Heart left ventricle (tissue), 16 donors: Measurements from ENCODE around the gene WDFY3. TPM values are rescaled to one million over a fixed set of nuclear protein-coding genes. Genes with fewer than 3 reads are reported as not detected.

ENCODE experiments used
- ATAC-seq, 4 donors: fragments of 200-7000 bp; cut with Tn5 transposase; one replicate each; pipeline ENCODE4 v1.9.1; 2020 to 2022; ENCODE audit warnings: moderate library complexity in 4 of 4, mild to moderate bottlenecking in 3 of 4, moderate number of reproducible peaks in 1 of 4
- DNase-seq, 5 donors: peaks; one replicate each; pipeline ENCODE4 v3.0.0-alpha.2; 2020
- H3K27ac ChIP-seq, 12 donors: fragments of 200-600 bp; sonication (generic) in 4 of 12; one replicate each; pipeline versions ENCODE4 v1.5.0 to v1.8.0; 2016 to 2022; ENCODE audit warnings: mild to moderate bottlenecking in 2 of 12
- H3K27me3 ChIP-seq, 9 donors: fragments of 200-600 bp; sonication (generic) in 2 of 9; one replicate each; pipeline versions ENCODE4 v1.5.1 to v1.8.0; 2016 to 2022; ENCODE audit warnings: mild to moderate bottlenecking in 3 of 9
- H3K36me3 ChIP-seq, 9 donors: fragments of 200-600 bp; sonication (generic) in 2 of 9; one replicate each; pipeline versions ENCODE4 v1.5.0 to v1.8.0; 2018 to 2022; ENCODE audit warnings: mild to moderate bottlenecking in 2 of 9
- H3K4me1 ChIP-seq, 12 donors: fragments of 200-600 bp; sonication (generic) in 4 of 12; one replicate each; pipeline versions ENCODE4 v1.5.0 to v1.8.0; 2016 to 2022; ENCODE audit warnings: mild to moderate bottlenecking in 3 of 12
- H3K4me3 ChIP-seq, 12 donors: fragments of 200-600 bp; sonication (generic) in 4 of 12; one replicate each; pipeline versions ENCODE4 v1.5.0 to v1.8.0; 2017 to 2022; ENCODE audit warnings: mild to moderate bottlenecking in 9 of 12, moderate library complexity in 4 of 12
- H3K9me3 ChIP-seq, 12 donors: fragments of 200-600 bp; sonication (generic) in 4 of 12; one replicate each; pipeline versions ENCODE4 v1.5.0 to v1.8.0; 2016 to 2022; ENCODE audit warnings: mild to moderate bottlenecking in 1 of 12
- POLR2A ChIP-seq, 2 donors: fragments of 450-650 bp; IDR thresholded peaks; one replicate each; pipeline ENCODE4 v1.6.1; 2017; ENCODE audit warnings: antibody characterized with exemption in 2 of 2, mild to moderate bottlenecking in 2 of 2, moderate library complexity in 2 of 2
- WGBS, 4 donors: extraction: QIAGEN DNeasy Blood & Tissue Kit in 2 of 4; methylation state at CpG; one replicate each; pipeline versions ENCODE4 v1.1.5 to v1.1.7; 2013 to 2018; 5-methylcytosine and 5-hydroxymethylcytosine counted together
- intact Hi-C, 10 donors: fragments of 100-400 bp; cut with DNase I; formaldehyde crosslinking; loops; one replicate each; pipeline versions ENCODE4 v1.11.1 to v1.14.2; 2022
- polyA plus RNA-seq, 2 donors: library from polyadenylated mRNA; stranded (reverse); fragments of 200-250 nt; gene quantifications; one replicate each; pipeline ENCODE4 v1.2.3, GENCODE V29; 2013
- total RNA-seq, 9 donors: library from RNA; depleted of rRNA in 2 of 9; stranded (reverse); fragments of >200 nt in 2 of 9; fragmentation: NEBNext Ultra II Directional in 3 of 9; extraction: Animal tissue kit (Norgen Biotek cat#: 25700) in 3 of 9; gene quantifications; one replicate each; pipeline versions ENCODE4 v1.1.0 to v1.2.4, GENCODE V29; 2016 to 2023
- TF ChIP-seq, protein P1 (sequence below), 12 donors: fragments of 200-600 bp; sonication (generic) in 4 of 12; IDR thresholded peaks; one replicate each; pipeline versions ENCODE4 v1.5.0 to v1.8.0; 2018 to 2022; ENCODE audit warnings: antibody characterized with exemption in 12 of 12, mild to moderate bottlenecking in 5 of 12
- donor health status: ischemic (EF 13 %, LVEDD 7.1; RV severe dilation, severe dysfunction).
- donor health status: healthy with polysubstance abuse.
- donor health status: DM: no; HTN: yes; CAD: no.
- donor health status: DM: no; HTN: no; CAD: no.
- donor health status: ischemic (EF 25% LVEDD 6.9; RV normal size, moderate dysfunction).
- donor health status: ischemic (EF 25% LVEDD 5.7; RV mildly dilated, moderate dysfunction).
- donor health status: healthy.
- donor health status: DM: yes; HTN: yes; CAD: no.
- donor health status: ischemic (EF 35%, LVEDD 5.7; RV mildly dilated, moderate dysfunction).
- donor health status: nonischemic (EF 11% LVEDD 7.7; RV severe dilation, severe dysfunction).
- donor health status: DM: yes; HTN: yes; CAD: no.
- donor health status: PGD.
- donor health status: ischemic (EF 29% LVEDD 5.4; RV normal size, mild dysfunction).
- donor health status: nonischemic (EF 23%, LVEDD 6.1; RV moderate dilation, normal function).

The WDFY3 gene
- total and polyA plus RNA-seq, 11 donors = 5.0 to 103 (median 40.4) TPM

DNA sequence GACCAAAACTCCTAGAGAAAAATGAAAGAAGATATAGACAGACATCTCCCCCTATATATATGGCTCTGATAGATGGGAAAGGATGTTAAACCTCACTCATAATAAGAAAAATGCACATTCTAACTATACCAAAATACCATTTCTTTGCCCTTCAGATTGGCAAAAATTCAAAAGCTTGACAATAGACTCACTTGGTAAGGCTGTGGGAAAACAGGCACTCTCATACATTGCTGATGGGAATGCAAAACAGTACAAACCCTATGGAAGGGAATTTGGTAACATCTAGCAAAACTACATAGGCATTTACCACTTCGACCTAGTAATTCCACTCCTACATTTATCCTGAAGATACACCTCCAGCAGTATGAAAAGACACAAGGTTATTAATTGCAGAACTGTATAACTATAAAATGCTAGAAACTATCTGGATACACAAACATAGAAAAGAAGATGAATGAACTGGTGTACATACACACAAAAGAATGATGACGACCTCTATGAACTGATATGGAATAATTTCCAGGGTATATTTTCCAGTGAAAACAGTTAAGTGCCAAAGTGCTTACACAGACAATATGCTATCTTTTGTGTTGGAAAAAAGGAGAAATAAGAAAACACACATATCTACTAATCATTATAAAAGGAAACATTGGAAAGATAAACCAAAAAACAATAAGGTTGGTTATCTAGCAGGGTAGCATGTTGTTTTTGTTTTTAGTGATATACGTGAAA lies 48.5 kb downstream of the WDFY3 start:
- no peak for TF ChIP-seq POLR2A (IDR thresholded peaks at IDR 0.05)
- peaks cover 0 to 70% (median 33%) of the 10 kb centered on the region in 12 donors for H3K4me1 ChIP-seq
- intact Hi-C loops = loop anchor here in 2 of 10 donors (2.0 to 10.0 kb wide), 2 partner anchors 19 to 47 kb away; partner anchors contain the start of gene WDFY3 (in 1 of the 2)
- no peak overlapping the region for H3K4me3 ChIP-seq
- ATAC-seq (no peak), DNase-seq (no peak)
- H3K9me3 ChIP-seq = no peaks in the 10 kb centered on the region
- no peaks in the 10 kb centered on the region for H3K27me3 ChIP-seq
- H3K27ac ChIP-seq = no peak overlapping the region
- peaks cover 0 to 6% (median 0%) of the 10 kb centered on the region in 9 donors for H3K36me3 ChIP-seq
- WGBS, 4 donors = 84 to 87% (median 86%) methylated on average over 3 of the region's 3 CpGs

DNA sequence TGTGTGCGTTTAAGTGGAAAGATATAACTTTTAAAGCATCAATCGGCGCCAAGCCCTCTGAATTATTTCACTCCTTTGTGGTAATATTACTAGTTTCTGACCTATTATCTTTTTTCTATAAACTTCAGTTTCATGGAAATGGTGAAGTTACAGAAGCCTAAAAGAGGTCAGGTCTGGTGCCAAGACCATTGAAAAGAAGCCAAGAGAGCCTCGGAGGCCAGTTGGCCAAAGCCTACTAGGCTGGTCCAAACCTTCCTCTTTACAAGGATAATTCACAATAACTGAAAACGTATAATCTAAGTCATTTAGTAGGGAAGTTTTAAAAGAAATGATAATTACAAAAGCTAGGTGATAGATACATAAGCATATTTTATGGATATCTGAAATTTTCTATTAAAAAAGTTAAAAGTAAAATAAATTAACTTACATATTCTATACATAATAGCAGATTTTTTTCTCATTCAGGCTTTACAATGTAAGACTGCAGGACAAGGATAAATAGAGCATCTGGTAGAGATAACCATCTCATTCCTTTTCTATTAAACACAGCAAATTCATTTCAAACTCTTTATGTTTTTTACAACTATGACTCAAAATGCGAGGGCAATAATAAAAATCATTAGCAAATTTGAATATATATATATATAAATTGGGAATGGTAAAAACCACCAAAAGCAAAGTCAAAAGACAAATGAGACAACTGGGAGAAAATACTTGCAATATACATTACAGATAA lies 49.2 kb downstream of the WDFY3 start:
- intact Hi-C loops = loop anchor here in 2 of 10 donors (2.0 to 10.0 kb wide), 2 partner anchors 20 to 48 kb away; partner anchors contain the start of gene WDFY3 (in 1 of the 2)
- 76 to 82% (median 78%) methylated on average over 6 of the region's 6 CpGs for WGBS, 4 donors
- Histone ChIP-seq H3K36me3 (peaks cover 0 to 6% (median 0%) of the 10 kb centered on the region in 9 donors), H3K4me3 (no peak overlapping the region), H3K4me1 (peaks cover 0 to 71% (median 33%) of the 10 kb centered on the region in 12 donors), H3K9me3 (no peaks in the 10 kb centered on the region), H3K27ac (no peak overlapping the region), H3K27me3 (no peaks in the 10 kb centered on the region)
- no peak for ATAC-seq
- no peak for DNase-seq
- TF ChIP-seq POLR2A (IDR thresholded peaks at IDR 0.05) = no peak
- TF ChIP-seq, protein P1, sequence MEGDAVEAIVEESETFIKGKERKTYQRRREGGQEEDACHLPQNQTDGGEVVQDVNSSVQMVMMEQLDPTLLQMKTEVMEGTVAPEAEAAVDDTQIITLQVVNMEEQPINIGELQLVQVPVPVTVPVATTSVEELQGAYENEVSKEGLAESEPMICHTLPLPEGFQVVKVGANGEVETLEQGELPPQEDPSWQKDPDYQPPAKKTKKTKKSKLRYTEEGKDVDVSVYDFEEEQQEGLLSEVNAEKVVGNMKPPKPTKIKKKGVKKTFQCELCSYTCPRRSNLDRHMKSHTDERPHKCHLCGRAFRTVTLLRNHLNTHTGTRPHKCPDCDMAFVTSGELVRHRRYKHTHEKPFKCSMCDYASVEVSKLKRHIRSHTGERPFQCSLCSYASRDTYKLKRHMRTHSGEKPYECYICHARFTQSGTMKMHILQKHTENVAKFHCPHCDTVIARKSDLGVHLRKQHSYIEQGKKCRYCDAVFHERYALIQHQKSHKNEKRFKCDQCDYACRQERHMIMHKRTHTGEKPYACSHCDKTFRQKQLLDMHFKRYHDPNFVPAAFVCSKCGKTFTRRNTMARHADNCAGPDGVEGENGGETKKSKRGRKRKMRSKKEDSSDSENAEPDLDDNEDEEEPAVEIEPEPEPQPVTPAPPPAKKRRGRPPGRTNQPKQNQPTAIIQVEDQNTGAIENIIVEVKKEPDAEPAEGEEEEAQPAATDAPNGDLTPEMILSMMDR (IDR thresholded peaks at IDR 0.05) = no peak

DNA sequence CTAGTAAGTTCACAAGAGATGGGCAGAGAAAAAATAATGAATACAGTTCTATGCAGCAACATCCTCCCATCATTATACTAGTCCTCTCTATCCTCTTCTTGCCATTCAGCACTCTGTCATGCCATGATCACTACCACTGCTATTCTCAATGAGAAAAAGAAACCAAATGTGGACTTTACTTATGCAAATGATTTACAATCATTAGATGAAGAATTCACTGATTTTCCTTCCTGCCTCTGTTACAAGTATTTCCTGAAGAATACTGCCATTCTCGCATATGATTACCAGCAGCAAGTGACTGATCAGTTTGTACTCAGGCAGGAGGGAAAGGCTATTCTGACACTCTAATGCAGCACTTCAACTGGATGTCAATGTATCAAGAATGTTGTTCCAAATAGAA lies 50.3 kb downstream of the WDFY3 start:
- DNase-seq (no peak), ATAC-seq (peak in 1 of 4 donors; percentile 23)
- intact Hi-C loops = loop anchor here in 2 of 10 donors (2.0 to 10.0 kb wide), 2 partner anchors 21 to 49 kb away; partner anchors contain the start of gene WDFY3 (in 1 of the 2)
- no peak overlapping the region for H3K4me3 ChIP-seq
- 26 to 65% (median 45%) methylated on average over 1 of the region's 1 CpG for WGBS, 4 donors
- peaks cover 0 to 6% (median 0%) of the 10 kb centered on the region in 9 donors for H3K36me3 ChIP-seq
- H3K27me3 ChIP-seq = no peaks in the 10 kb centered on the region
- H3K27ac ChIP-seq = no peak overlapping the region
- peaks cover 0 to 68% (median 38%) of the 10 kb centered on the region in 12 donors for H3K4me1 ChIP-seq
- TF ChIP-seq POLR2A (IDR thresholded peaks at IDR 0.05) = no peak
- TF ChIP-seq, protein P1 (IDR thresholded peaks at IDR 0.05) = no peak
- no peaks in the 10 kb centered on the region for H3K9me3 ChIP-seq

DNA sequence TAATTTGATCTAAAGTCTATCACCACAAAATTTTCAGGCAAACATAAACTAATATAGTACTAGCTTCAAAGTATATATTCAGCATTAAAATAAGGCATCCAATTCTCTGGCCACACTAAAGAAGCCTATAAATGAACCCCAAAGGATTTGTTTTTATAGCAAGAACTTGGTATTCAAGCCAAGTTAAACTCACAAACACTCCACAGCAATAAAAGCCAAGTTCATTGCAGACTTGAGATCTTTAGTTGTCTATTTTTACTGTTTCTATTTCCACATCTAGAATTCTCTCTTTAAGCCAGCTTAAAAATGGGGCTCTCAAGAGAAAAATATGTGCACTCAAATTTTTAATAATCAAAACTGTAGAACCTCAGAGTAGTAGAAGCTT lies 51.1 kb downstream of the WDFY3 start:
- Histone ChIP-seq H3K27ac (peak overlapping the region in 1 of 12 donors; percentile 17), H3K4me3 (no peak overlapping the region), H3K36me3 (peaks cover 0 to 6% (median 0%) of the 10 kb centered on the region in 9 donors), H3K27me3 (no peaks in the 10 kb centered on the region), H3K4me1 (peaks cover 0 to 60% (median 33%) of the 10 kb centered on the region in 12 donors), H3K9me3 (no peaks in the 10 kb centered on the region)
- ATAC-seq (no peak), DNase-seq (no peak)
- intact Hi-C loops = loop anchor here in 1 of 10 donors (10.0 kb wide), 1 partner anchor 49 kb away; the partner anchor contains the start of gene WDFY3
- no peak for TF ChIP-seq POLR2A (IDR thresholded peaks at IDR 0.05)
